Measurements from ENCODE around the gene FGF1. TPM values are rescaled to one million over a fixed set of nuclear protein-coding genes. Genes with fewer than 3 reads are reported as not detected.

FGF1 gene
- polyA plus RNA-seq, 1 of the 3 experiments (the other 2 are of a cell fraction) = 5.3 TPM

DNA sequence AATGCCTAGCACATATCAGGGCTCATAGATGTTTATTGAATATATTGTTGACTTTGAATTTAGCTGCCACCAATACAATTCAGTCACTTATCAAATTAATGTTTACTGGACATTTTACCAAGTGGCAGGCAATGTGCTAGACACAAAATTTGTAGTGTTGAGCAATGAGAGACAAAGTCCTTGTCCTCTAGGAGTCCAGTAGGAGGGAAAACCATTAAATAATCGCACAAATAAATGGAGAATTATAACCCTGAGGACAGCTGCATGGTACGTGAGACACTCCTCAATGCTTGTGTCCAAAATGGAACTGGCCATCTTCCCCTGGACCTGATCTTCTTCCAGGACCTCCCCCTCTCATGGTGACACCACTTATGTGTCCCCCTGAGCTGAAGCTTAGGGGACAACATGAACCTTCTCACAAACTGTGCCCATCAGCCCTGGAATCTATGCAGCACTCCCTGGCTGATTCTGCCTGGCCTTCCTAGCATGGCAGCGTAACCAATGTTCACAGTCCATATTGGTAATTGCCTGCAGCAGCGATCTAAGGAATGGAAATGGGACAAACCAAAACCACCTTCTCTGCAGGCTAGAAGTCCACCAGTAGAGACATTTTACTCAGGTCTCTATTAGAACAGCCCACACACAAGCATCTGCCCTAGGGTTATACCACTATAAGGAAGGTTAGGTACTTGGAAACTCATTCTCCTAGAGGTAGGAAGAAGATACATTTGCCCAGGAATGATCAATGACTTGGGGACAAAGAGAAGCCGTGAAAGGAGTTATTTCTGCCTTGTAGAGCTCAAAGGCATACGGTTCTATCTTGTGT, 75.5 kb downstream of the FGF1 start:
- TF ChIP-seq POLR2AphosphoS5 (IDR thresholded peaks at IDR 0.05; ENCODE audit: low read depth, low read length) = no peak
- no peak for TF ChIP-seq RXRA (IDR thresholded peaks at IDR 0.05; ENCODE audit: borderline replicate concordance, low read depth)
- no peak for TF ChIP-seq ELF1 (IDR thresholded peaks at IDR 0.05)
- TF ChIP-seq, protein P1, sequence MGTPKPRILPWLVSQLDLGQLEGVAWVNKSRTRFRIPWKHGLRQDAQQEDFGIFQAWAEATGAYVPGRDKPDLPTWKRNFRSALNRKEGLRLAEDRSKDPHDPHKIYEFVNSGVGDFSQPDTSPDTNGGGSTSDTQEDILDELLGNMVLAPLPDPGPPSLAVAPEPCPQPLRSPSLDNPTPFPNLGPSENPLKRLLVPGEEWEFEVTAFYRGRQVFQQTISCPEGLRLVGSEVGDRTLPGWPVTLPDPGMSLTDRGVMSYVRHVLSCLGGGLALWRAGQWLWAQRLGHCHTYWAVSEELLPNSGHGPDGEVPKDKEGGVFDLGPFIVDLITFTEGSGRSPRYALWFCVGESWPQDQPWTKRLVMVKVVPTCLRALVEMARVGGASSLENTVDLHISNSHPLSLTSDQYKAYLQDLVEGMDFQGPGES (IDR thresholded peaks at IDR 0.05; ENCODE audit: low read depth, low read length) = no peak
- no peak for TF ChIP-seq EP300 (IDR thresholded peaks at IDR 0.05; ENCODE audit: borderline replicate concordance in 1 of 2, low read depth in 1 of 2, low read length in 1 of 2)
- no peak for TF ChIP-seq FOXJ3 (CRISPR knock-in tag; IDR thresholded peaks at IDR 0.05)
- no peak for TF ChIP-seq YY1 (IDR thresholded peaks at IDR 0.05; ENCODE audit: low read depth)
- no peak for TF ChIP-seq GATA2 (CRISPR knock-in tag; IDR thresholded peaks at IDR 0.05)
- TF ChIP-seq, protein P2, sequence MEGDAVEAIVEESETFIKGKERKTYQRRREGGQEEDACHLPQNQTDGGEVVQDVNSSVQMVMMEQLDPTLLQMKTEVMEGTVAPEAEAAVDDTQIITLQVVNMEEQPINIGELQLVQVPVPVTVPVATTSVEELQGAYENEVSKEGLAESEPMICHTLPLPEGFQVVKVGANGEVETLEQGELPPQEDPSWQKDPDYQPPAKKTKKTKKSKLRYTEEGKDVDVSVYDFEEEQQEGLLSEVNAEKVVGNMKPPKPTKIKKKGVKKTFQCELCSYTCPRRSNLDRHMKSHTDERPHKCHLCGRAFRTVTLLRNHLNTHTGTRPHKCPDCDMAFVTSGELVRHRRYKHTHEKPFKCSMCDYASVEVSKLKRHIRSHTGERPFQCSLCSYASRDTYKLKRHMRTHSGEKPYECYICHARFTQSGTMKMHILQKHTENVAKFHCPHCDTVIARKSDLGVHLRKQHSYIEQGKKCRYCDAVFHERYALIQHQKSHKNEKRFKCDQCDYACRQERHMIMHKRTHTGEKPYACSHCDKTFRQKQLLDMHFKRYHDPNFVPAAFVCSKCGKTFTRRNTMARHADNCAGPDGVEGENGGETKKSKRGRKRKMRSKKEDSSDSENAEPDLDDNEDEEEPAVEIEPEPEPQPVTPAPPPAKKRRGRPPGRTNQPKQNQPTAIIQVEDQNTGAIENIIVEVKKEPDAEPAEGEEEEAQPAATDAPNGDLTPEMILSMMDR (IDR thresholded peaks at IDR 0.05) = no peak
- no peak for TF ChIP-seq TCF12 (IDR thresholded peaks at IDR 0.05)
- TF ChIP-seq, protein P3, sequence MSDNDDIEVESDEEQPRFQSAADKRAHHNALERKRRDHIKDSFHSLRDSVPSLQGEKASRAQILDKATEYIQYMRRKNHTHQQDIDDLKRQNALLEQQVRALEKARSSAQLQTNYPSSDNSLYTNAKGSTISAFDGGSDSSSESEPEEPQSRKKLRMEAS (IDR thresholded peaks at IDR 0.05; ENCODE audit: low read depth) = no peak
- no peak for TF ChIP-seq TEAD4 (IDR thresholded peaks at IDR 0.05; ENCODE audit: borderline replicate concordance, insufficient read depth)
- TF ChIP-seq RCOR1 (IDR thresholded peaks at IDR 0.05; ENCODE audit: low read length) = no peak
- TF ChIP-seq, protein P4, sequence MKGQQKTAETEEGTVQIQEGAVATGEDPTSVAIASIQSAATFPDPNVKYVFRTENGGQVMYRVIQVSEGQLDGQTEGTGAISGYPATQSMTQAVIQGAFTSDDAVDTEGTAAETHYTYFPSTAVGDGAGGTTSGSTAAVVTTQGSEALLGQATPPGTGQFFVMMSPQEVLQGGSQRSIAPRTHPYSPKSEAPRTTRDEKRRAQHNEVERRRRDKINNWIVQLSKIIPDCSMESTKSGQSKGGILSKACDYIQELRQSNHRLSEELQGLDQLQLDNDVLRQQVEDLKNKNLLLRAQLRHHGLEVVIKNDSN (IDR thresholded peaks at IDR 0.05; ENCODE audit: borderline replicate concordance, low read depth) = no peak
- TF ChIP-seq, protein P5, sequence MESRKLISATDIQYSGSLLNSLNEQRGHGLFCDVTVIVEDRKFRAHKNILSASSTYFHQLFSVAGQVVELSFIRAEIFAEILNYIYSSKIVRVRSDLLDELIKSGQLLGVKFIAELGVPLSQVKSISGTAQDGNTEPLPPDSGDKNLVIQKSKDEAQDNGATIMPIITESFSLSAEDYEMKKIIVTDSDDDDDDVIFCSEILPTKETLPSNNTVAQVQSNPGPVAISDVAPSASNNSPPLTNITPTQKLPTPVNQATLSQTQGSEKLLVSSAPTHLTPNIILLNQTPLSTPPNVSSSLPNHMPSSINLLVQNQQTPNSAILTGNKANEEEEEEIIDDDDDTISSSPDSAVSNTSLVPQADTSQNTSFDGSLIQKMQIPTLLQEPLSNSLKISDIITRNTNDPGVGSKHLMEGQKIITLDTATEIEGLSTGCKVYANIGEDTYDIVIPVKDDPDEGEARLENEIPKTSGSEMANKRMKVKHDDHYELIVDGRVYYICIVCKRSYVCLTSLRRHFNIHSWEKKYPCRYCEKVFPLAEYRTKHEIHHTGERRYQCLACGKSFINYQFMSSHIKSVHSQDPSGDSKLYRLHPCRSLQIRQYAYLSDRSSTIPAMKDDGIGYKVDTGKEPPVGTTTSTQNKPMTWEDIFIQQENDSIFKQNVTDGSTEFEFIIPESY (IDR thresholded peaks at IDR 0.05; ENCODE audit: borderline replicate concordance, low read depth) = no peak
- TF ChIP-seq FOXM1 (IDR thresholded peaks at IDR 0.05; ENCODE audit: low read depth) = no peak
- TF ChIP-seq NFIC (IDR thresholded peaks at IDR 0.05; ENCODE audit: borderline replicate concordance) = no peak
- no peak for TF ChIP-seq SMC3 (IDR thresholded peaks at IDR 0.05; ENCODE audit: low read depth, low read length)
- no peak for DNase-seq
- no peak overlapping the region for H3K4me3 ChIP-seq (ENCODE audit: low read depth in 2 of 2, low read length in 1 of 2)
- no peak overlapping the region for H3K9ac ChIP-seq
- no peak overlapping the region for H3K27ac ChIP-seq (ENCODE audit: low read depth in 2 of 2, low read length in 1 of 2)
- ChIA-PET CTCF (interaction anchor here (0.6 to 13.0 kb wide), 28 partner anchors 8 to 459 kb away, joined by 3 to 244 read pairs (median 6); partner anchors contain the start of gene FGF1), POLR2A (no interaction called here)
- H3K9me2 ChIP-seq = no peaks in the 10 kb centered on the region
- H3K79me2 ChIP-seq (ENCODE audit: insufficient read depth) = no peaks in the 10 kb centered on the region; the same call in 1 of the 2 replicates
- no peaks in the 10 kb centered on the region for H3K27me3 ChIP-seq (ENCODE audit: insufficient read depth)
- peaks cover 0 to 14% of the 10 kb centered on the region in 2 experiments; a peak in 2 of 4 replicates for H3K4me1 ChIP-seq (ENCODE audit: control insufficient read depth in 1 of 2, insufficient read depth in 2 of 2, low read depth in 1 of 2, low read length in 1 of 2)
- no peaks in the 10 kb centered on the region for H3K36me3 ChIP-seq (replicated peaks in 1 of 2; ENCODE audit: control insufficient read depth in 1 of 2, insufficient read depth in 2 of 2, low read length in 1 of 2)
- WGBS (ENCODE audit: low lambda C conversion rate) = 64% methylated on average over 5 of the region's 6 CpGs
- no peaks in the 10 kb centered on the region for H3K9me3 ChIP-seq
- H4K20me1 ChIP-seq (ENCODE audit: insufficient read depth) = no peaks in the 10 kb centered on the region
- no peak overlapping the region for H2AFZ ChIP-seq (ENCODE audit: low read depth)
- H3F3A ChIP-seq (replicated peaks; ENCODE audit: insufficient read depth) = peaks cover 6% of the 10 kb centered on the region
- H3K4me2 ChIP-seq = no peak overlapping the region
